DMS 273 (cell line): Measurements from ENCODE around the gene TNRC18.

Source experiments
- DNase-seq: peaks from one replicate; lab custom pipeline; 2025; ENCODE audit not compliant: unreplicated experiment; lab: John Stamatoyannopoulos, UW

TNRC18 gene

GRCh38 chr7:5429857-5430611 lies 6.4 kb upstream of the TNRC18 start:
- DNase-seq: peak; percentile 83

- DNase-seq: peak; percentile 88
Observed at GRCh38 chr7:5429253-5429856, 5.7 kb upstream of the TNRC18 start.

- peak; percentile 95 for DNase-seq
Observed at GRCh38 chr7:5428478-5429252, 5.0 kb upstream of the TNRC18 start.

- no peak for DNase-seq
Observed at GRCh38 chr7:5426226-5426475, 2.5 kb upstream of the TNRC18 start.

GRCh38 chr7:5425507-5426225 lies 2.0 kb upstream of the TNRC18 start:
- peak; percentile 96 for DNase-seq

GRCh38 chr7:5424749-5425506 lies 1.3 kb upstream of the TNRC18 start:
- DNase-seq: peak; percentile 88

GRCh38 chr7:5423976-5424748 lies 528 bp upstream of the TNRC18 start:
- DNase-seq: peak; percentile 100

GRCh38 chr7:5422396-5423305 lies 983 bp downstream of the TNRC18 start:
- DNase-seq: peak; percentile 83

GRCh38 chr7:5421714-5422395 lies 1.8 kb downstream of the TNRC18 start:
- peak; percentile 89 for DNase-seq

GRCh38 chr7:5420881-5421713 lies 2.5 kb downstream of the TNRC18 start:
- DNase-seq: peak; percentile 62

GRCh38 chr7:5420067-5420880 lies 3.4 kb downstream of the TNRC18 start:
- DNase-seq: peak; percentile 77

- peak; percentile 71 for DNase-seq
Observed at GRCh38 chr7:5419539-5420066, 4.0 kb downstream of the TNRC18 start.

GRCh38 chr7:5418285-5418582 lies 5.4 kb downstream of the TNRC18 start:
- DNase-seq: peak; percentile 67

GRCh38 chr7:5417106-5418071 lies 6.2 kb downstream of the TNRC18 start:
- no peak for DNase-seq

- no peak for DNase-seq
Observed at GRCh38 chr7:5414916-5415315, 8.7 kb downstream of the TNRC18 start.

- DNase-seq: no peak
Observed at GRCh38 chr7:5413449-5413786, 10.2 kb downstream of the TNRC18 start.
